HG03045 (cell line): ENCODE data around the gene ESYT3.
"Not testable (repeated sequence)": the region's sequence is repeated elsewhere in the genome, so short reads cannot be mapped to it uniquely, and the experiment has no call there.

Experiments used
- ATAC-seq: cut with Tn5 transposase; IDR thresholded peaks from one replicate; pipeline ENCODE4 v1.9.1; 2021; ENCODE audit warnings: mild to moderate bottlenecking, moderate library complexity; ENCODE audit not compliant: unreplicated experiment

Gene ESYT3

DNA sequence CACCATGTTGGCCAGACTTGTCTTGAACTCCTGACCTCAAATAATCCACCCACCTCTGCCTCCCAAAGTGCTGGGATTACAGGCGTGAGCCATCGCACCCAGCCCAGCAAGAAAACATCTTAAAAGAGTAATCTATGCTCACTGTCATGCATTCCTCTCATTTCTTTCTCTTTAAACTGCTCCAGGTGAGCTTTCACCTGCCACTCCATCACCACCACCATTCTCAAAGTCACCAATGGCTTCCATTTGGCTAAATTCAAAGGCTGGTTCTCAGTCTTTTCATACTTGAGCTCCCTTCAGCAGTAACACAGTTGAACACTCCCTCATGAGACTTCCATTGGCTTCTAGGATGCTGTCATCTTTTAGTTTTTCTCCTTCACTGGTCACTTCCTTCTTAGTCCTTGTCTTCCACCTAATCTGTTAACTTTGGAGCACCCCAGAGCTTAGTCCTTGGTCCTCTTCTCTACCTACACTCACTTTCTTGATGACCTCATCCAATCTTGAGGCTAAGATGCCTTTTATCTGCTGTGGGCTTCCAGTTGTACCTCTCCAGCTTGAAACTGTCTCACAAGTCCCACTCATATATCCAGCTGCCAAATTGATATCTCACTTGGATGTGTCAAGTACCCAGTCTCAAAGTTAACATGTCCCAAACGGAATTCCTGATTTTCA lies 27.0 kb upstream of the ESYT3 start:
- ATAC-seq = no peak

DNA sequence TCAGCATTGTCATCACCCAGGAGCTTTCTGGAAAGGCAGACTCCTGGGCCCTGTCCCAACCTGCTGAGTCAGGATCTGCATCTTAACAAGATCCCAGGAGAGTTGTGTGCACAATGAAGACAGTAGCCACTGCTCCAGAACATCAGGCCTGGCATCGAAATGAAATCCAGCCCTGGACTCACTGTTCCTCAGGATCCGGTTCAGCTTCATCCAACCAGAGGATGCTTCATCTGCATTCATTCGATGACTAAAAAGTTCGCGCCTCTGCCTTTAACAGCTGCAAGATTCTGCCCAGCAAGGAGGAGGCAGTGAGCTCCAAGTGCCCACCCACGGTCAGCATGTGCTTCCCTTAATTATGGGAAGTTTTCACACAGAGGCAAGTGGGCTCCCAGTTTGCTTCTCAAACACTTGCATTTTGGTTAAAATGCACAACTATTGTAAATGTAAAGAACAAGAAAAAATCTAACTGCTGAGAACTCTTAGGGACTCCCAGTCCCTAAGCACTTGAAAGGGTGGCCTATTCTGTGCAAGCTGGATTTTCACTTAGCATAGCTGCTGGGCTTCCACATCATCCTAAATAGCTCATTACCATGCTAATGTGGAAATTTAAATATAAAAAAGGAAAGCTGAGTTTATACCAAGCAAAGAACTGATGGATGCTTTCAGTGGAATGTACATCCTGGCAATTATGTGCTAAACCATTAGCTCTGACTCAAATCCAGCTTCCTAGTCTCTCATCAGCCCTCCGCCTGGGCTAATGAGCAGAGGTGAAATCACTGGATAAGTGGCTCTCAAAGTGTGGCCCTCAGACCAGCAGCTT lies 25.5 kb upstream of the ESYT3 start:
- ATAC-seq = no peak

DNA sequence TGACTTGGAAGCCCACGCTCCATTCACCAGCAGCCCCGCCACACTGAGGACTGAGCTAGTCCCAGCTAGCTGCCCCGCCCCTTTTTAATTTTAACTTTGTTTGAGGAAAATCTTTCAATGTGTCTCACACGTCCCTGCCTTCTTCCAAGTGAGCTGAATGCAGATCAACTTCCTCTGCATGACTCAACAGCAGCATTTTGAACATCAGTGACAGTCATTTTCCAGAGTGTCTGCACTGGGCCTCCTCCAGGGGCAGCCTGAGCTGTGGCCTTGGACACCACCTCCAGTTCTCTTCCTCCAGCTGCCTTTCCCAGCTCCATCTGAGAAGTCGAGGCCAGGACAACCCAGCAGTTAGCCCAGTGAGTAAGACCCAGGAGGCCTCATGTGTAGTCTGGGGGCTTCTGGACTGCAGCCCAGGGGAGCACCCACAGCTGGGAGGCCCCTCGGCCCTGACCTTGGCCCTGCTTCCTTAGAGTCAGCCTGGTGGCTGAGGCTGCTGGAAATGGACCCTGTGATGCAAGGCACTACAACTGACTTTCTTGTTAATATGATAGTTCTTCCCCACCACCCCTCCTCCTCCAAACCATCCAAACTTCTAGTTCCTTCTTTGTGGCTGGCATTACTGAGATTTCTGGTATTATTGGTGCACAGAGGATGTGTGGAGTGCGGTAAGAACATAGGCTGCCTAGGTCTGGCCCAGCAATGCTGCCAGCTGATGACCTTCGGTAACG lies 21.4 kb upstream of the ESYT3 start:
- no peak for ATAC-seq

DNA sequence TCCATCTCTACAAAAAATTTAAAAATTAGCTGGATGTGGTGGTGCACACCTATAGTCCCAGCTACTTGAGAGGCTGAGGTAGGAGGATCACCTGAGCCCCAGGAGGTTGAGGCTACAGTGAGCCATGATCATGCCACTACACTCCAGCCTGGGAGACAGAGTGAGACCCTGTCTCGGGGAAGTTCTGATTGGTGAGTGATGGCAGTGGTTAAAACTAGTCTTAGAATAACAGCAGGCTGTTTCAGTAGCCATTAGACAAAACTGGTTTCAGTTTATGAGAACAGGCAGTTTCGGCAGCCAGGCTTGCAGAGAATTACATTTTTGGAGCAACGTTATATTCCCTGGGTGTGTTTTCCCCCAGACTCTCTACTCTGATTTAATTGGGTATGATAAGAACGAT lies 18.2 kb upstream of the ESYT3 start:
- not testable (repeated sequence) for ATAC-seq

DNA sequence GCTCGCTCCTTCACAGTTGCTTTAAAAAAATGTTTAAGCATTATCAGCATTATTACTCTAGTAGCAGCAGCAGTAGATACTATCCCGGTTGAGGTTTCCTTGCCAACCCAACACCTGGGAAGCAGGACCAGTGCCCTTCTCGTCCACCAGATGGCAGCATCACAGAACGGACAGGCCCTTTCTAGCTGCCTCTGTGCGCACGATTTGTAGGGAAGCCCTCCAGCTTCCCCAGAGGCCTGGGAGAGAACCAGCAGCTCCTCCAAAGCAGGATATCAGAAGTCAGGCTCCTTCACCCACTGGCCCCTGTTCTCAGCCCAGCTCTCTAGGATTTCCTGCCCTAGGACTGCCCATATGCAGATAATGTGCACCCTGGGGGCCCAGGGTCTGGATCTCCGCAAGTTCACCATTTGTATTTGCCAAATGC lies 16.8 kb upstream of the ESYT3 start:
- peak; percentile 89 for ATAC-seq

DNA sequence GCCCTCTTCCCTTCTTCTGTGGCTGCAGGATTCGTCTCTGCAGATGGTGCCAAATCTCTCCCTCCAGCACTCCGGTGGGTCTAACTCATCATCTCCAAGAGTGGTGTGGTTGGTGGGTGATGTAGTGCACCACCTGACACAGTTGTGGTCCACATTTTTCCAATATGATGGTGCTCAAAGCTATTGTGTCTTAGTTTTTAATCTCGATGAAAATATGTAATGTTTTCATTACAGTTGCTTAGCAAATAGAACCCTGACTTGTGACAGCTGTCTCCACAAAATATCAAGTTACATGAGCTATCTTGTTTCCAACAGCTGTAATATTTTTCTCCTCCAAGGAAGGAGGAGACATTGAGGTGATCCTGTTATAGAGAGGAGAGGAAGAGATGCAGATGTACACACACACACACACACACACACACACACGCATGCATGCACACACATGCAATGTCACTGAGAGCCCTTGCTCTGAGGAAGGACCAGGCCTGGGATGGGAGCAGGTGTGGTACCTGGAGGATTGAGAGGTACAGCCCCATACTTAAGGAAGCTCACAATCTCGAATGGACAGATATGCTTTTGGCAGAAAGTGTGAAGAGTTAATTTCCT lies 15.7 kb upstream of the ESYT3 start:
- ATAC-seq = no peak

DNA sequence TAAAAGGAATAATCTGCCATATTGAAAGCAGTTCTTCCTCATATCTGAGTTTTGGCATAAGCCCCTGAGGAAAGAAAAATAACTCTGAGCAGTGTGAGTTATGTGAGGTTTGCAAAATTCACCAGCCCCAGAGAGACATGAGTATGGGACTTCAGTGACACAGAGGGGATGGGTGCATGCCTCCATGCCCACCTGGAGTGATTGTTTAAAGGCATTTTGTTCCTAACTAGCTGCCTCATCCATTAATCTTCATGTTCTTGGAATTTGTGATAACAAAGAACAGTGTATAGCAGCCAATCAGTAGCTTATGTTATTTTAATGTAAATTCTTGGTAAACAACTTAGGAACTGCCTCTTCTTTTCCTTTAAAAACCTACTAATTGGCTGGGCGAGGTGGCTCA lies 11.1 kb upstream of the ESYT3 start:
- no peak for ATAC-seq

DNA sequence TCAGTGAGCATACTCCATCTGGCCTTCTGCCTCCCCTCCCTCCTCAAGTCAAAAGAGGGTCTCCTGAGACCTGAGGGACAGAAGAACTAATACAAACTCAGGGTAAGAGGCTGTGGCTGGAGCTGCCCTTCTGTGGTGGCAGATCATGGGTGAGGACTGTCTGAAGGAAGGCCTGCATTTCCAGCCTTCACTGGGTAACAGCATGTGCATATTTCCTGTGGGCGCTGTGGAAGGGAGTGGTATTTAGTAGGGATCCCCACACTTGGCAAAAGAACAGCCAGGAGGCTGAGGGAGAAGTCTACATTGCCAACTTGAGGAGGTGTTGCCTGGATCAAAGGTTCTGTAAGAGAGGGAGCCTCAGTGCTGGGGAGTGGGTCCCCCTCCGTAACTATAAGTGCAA lies 10.1 kb upstream of the ESYT3 start:
- ATAC-seq = no peak

DNA sequence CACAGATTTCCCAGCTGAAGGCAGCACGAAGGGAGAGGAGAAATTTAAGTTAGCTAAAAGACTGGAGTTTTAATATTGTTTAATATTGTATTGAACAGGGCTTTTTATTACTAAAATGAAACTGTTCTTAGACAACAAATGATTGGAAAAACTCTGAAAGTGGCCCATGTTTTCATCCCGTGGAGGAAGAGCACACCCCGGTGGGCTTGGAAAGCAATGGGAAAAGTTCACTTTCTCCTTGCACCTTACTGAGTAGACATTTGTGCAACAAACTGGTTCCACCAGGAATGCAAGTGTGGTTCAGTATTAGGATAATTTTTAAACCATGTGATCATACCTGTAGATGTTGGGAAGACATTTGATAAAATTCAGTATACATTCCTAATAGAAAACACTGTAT lies 8.2 kb upstream of the ESYT3 start:
- ATAC-seq = no peak

DNA sequence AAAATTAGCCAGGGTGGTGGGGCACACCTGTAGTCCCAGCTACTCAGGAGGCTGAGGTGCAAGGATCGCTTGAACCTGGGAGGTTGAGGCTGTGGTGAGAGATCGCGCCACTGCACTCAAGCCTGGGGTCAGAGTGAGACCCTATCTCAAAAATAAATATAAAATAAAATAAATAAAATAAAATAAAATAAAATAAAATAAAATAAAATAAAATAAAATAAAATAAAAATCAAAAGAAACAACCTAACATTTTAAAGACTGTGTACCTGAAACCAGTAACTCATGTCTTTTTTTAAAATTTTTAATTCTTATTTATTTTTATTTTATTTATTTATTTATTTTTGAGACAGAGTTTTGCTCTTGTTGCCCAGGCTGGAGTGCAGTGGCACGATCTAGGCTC lies 7.7 kb upstream of the ESYT3 start:
- ATAC-seq = not testable (repeated sequence)

DNA sequence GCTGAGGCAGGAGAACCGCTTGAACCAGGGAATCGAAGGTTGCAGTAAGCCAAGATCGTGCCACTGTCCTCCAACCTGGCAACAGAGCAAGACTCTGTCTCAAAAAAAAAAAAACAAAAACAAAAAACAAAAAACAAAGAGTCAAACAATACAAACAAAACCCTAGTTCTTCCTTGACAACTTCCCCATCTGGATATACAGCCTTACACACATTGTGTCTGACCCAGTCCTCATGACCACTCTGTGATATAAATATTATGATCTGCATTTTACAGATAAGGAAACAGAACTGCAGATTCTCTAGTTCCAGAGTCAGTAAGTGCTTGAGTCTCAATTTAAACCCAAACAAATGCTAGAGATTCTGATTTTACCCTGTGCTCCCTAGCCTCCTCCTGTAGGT lies 4.8 kb upstream of the ESYT3 start:
- ATAC-seq = no peak

DNA sequence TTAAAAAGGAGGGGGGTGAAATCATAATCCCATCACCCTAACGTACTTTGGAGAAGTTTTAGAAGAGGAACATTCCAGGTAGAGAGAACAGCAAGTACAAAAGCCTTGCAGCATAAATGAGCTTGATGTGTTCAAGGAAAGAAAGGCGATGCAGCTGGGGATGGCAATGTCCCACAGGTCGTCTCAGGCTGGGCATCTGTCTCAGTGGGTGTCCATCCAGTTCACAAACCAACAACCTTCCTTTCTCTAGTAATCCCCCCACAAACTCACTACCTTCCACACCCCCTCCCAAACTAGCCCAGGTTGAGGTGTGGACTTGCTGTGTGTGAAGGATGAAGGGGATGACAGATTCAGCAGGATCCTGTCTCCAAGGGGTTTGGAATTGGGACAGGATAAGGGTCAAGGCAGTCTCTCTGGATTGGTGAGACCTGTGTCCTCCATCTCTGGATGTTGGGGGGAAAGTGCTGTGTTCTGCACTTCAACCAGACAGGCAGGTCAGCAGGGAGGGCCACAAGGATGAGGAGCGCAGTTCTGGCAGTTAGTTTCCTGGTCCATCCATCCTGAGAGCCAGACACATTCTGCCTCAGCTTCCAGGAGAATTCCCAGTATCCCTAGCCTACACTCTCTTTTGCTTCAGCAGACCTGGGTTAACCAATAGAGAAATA lies 1.7 kb upstream of the ESYT3 start:
- no peak for ATAC-seq

DNA sequence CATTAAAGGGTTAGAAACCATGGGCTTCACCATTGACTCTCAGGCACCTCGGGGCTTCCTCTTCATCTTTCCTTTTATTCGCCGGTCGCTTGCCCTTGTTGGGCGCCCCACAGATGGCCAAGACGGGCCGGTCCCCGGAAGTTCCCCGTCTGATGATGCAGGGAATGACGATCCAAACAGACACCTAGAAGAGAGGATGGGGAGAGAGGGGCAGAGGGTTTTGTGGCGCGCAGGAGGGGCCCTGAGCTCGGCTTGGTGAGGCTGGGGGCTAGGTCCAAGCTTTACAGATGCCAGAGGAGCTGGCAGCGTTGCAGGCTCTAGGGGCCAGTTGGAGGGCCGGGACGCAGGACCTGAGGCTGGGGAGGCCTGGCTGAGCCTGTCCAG lies 532 bp upstream of the ESYT3 start:
- ATAC-seq = no peak

DNA sequence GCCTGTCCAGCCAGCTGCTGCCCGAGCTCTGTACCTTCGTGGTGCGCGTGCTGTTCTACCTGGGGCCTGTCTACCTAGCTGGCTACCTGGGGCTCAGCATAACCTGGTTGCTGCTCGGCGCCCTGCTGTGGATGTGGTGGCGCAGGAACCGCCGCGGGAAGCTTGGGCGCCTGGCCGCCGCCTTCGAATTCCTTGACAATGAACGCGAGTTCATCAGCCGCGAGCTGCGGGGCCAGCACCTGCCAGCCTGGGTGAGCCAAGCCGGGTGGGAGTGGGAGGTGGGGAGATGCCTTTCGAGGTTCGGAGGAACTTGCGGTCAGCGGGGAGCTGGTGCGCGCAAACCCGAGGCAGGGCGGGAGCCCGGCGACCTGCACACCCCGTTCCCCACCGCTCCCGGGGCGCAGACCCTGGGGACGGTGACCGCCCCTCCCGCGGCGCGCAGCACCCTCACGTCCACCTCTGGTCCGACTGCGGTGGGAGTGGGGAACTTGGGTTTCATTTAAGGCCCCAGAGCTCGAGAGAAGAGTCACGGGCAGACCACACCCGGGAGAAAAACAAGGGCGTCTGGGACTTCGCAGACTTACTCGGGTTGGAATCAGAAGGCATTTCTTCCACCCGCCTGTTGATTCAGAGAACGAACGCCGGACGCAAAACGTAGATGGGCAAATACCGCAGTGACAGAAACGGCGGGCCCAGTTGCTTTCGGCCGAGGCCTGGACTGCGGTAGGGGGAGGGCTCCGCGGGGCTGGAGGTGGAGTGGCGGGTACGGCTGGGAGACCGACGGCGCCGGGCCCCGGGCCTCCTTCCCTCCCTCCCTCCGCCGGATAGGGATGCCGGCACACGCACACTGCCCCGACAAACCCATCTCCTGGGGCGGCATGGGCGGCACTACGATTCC lies 708 bp downstream of the ESYT3 start:
- ATAC-seq = no peak

DNA sequence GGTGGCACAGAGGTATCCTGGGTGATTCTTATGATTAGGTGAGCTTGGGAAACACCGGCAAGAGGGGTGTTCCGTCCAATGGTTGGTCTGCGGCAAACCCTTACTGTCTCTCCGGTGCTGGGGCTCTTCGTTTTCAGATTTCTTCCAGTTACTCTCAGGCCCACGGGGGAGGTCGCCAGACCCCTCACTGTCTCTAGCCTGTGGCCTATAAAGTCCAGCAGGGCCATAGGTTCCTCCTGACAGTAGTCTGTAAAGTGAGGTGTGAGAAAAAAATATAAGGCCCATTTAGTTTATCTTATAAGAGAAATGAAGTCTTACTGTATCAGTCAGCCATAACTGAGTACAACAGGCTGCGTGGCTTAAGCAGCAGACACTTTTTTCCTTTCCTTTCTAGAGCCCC lies 1.4 kb downstream of the ESYT3 start:
- ATAC-seq = no peak

DNA sequence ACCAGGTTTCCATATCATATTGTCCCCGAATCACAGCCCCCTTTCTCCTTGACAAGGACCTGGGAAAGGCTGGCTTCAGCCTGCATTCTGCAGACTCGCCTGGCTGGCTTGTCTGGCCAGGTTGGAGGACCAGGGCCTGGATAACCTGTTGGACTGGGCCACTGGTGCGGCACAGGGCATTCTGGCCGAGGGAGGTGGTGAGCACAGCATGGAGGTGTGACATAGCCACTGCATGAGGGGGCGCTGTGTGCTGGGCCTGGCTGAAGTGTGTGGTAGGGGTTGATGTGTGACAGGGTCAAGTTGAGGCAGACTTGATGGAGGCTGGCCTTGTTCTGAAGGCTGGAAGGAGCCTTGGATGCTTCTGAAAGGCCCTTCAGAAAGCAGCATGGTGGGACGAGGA lies 2.9 kb downstream of the ESYT3 start:
- ATAC-seq = no peak

DNA sequence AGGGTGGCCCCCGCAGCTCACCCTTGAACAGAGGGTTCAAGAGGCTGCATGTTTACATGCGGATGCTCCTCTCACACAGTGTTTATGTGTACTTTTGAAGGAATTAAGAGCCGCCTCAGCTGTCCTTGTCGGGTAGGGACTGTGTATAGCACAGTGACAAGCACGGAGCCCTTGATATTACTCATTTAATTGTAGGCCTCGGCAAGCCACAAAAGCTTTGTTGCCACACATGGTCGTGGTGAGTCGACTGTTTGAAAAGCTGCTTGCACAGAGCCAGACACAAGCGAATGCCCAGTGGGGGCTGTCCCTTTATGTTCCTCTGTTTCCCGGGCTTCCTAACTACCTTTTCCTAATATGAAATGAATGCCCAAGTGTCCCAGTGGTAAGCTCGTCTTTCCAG lies 4.5 kb downstream of the ESYT3 start:
- no peak for ATAC-seq

DNA sequence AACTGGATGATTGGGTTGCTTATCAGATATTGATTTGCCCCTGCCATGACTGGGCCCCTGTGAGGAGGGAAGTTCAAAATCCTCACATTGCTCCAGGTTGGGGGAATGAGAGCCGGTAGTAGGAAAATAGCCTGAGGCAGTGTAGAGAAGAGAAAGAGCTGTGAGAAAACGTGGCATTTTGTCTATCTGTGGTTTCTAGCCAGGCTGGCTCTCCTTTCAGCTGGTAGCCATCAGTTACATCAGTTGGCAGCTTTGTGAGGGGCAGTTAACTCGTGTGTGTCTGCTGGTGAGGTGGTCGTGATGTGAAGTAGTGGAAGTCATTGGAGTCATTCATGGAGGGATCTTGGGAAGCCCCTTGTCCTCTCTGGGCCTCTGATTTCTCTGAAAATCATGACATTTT lies 5.2 kb downstream of the ESYT3 start:
- ATAC-seq = no peak

DNA sequence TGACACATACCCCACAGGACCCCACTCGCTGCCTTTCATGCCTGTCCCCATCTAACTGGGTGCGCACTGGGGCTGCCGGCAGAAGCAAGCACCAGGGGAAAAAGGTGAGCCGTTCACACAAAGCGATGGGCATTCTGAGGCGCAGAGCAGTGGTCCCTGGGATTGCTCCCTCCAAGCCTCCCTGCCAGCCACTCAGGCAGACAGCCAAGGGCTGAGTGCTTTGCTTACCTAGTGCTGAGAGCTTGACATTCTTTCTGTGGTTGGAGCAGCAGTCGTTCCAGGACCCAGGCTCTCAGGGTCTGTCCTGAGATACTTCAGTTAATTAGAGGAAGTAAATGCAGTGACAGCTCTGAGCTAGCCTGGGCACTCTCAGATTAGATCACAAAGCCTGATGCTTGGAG lies 5.7 kb downstream of the ESYT3 start:
- ATAC-seq = no peak

DNA sequence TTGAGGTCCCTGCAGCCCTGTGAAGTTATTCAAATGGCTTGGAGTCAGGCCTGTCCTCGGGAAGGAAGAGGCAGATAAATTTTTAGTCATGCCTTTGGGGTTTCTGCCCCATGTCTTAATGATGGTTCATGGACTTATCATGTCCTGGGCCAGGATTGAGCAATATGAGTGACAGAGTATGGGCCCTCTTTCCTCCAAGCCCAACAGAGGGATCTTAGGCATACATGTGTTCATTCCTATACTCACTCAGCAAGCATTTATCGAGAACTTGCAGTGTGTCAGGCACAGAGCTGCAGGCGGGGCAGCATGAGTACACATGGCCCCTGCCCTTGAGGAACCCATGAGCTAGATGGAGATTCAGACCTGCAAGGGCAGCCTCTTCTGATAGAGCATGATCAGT lies 6.2 kb downstream of the ESYT3 start:
- no peak for ATAC-seq
